AG08396 (cell line): ENCODE measurements around the gene SLC22A23.

Experiments used
- DNase-seq: peaks from one replicate; pipeline ENCODE4 v3.0.0; 2012; ENCODE audit warnings: low spot score, mixed read lengths

The SLC22A23 gene

DNA sequence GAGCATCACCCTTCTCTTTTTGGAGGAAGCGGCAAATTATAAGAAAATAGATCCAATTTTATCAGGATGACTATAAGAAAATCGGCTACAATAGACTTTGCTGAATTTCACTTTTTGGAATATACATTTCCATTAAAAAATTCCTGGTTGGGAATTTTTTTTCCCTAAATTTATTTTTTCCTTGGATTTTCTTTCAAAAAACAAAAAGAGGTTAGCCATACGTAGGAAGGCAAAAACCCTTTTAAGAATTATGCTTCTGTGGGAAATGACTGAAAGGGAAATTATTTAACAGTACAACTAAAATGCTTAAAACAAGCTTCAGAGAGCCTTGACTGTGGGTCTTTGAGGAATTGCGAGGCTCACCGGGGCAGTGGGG, 86.9 kb downstream of the SLC22A23 start:
- no peak for DNase-seq

GRCh38 chr6:3368685-3369084, 88.2 kb downstream of the SLC22A23 start:
- DNase-seq: no peak

DNA sequence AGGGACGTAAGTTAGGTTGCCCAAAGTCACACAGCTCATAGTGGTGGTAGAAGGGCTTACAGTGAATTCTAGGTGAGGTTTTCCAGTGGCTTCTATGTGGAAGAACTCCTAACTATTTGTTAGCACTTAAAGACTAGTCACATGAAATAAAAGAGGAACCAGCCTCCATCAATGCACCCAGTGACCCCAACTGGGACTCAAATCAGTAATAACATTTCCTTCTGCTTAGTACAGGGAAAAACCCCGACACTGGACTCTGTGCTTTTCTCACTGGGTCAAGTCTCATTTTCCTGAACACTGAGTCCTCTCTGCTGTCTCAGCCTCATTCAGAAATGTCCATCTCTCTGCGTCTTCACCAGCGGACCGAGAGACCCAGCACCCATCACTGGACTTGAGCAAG, 89.2 kb downstream of the SLC22A23 start:
- DNase-seq: no peak

DNA sequence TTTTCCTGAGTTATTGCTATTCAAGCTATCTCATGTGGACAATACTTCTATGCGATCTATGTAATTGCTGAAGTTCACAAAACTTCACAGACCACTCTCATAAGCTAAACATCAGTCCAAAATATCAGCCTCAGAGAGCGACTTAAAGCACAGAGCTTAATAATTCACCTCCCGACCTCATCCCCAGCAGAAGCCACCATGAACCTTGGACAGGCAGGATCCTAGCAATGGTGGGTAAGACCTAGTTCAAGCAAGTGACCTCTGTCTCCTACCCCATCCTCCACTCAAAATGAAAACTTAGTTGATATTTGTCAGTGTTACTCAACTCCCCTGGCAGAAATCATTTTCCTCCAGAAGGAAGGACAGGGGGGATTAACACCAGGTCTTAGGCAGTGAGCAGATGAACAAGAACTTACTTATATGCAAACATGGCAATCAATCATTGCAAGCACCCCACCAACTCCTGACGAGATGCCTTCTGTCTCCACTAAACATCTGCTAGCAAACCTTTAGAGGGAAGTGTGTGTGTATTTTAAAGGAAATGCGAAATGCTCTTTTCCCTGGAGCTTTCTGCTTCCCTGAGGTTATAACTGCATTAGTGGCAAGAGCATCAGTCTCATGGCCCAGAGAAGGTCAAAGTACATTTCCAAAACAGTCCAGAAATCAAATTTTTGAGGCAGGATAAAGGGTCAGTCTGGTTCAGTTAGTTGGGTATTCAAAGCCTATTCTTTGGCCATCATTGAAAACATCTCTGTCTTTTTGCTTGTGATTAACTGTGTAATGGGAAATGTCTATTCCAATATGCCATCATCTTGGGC, 90.0 kb downstream of the SLC22A23 start:
- DNase-seq: no peak

DNA sequence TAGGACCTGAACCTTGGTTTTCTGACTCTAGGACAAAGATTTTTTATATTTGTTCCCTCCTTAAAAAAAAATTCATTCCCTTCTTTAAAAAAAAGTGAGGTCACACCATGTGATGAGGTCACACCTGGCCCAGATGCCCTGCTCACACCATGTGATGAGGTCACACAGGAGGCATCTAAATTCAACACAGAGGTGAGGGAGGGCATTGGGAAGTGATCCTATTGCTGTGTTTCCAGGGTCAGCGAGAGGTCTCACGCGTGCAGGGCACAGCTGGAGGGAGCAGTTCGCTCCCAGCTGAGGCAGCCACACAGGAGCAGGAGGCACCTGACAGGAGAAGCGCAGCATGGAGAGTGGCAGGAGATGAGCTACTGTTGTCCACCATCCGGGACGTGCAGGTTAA, 92.5 kb downstream of the SLC22A23 start:
- DNase-seq: no peak

DNA sequence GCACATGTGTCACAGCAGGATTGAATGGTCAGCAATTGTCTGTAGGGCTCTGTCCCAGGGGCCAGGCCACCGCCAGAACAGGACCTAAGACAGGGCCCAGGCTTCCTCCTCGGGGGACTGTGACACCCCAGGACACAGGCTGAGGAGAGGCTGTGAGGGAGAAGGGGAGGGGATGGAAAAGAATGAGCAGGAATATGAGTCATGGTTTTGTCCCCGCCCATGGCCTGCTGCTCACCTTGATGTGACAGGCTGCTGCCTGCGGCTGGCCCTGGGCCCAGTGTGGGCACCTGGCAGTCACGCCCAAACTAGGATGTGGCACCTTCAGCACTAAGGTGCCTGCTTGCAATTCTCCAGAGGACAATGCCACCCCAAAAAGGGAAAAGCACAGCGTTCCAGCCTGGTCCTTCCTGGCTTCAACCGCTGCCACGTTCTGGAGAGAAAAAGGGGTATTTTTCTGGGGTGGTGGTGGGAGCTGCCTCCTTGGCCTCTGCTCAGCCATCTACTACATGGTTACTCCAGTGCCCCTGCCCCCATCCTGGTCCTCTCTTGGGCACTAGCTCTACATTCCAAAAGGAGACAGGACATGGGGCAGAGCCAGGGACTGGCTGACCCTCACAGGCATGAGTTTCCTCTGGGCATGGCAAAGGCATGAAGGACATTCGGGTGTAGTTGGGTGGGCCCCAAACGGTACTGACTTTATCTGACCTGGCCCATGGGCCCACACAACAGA, 93.4 kb downstream of the SLC22A23 start:
- no peak for DNase-seq

DNA sequence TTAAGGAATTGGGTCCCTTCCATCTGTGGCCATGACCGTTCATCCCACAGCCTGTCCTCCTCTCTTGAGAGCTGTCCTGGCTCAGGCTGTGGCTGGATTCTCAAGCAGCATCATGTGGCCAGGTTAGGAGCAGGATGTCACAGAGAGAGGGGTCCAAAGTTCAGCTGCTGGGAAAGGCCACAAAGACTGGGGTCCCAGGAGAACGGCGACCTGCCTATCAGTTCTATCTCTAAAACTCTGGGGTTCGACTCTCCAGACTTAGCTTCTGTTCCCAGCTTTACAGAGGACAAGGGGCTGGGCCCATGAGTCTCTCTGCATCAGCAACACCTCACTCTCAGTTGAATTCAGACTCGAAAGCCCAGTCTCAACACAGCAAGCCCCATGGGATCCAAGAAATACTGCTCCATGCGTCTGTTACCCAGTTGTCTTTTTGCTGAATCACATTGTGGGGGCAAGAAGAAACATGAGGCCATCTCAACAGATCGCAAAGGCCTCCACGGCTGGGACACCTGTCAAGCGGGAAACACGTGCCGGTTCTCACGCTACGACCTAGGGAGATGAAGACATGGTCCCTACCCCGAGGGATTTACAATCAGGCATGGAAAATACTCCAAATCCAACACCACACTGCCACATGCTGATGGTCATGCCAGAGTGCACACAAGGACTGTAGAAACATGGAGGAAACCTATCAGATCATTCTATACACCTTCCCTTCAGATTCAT, 95.4 kb downstream of the SLC22A23 start:
- no peak for DNase-seq

GRCh38 chr6:3360727-3361045, 96.2 kb downstream of the SLC22A23 start:
- DNase-seq: no peak

DNA sequence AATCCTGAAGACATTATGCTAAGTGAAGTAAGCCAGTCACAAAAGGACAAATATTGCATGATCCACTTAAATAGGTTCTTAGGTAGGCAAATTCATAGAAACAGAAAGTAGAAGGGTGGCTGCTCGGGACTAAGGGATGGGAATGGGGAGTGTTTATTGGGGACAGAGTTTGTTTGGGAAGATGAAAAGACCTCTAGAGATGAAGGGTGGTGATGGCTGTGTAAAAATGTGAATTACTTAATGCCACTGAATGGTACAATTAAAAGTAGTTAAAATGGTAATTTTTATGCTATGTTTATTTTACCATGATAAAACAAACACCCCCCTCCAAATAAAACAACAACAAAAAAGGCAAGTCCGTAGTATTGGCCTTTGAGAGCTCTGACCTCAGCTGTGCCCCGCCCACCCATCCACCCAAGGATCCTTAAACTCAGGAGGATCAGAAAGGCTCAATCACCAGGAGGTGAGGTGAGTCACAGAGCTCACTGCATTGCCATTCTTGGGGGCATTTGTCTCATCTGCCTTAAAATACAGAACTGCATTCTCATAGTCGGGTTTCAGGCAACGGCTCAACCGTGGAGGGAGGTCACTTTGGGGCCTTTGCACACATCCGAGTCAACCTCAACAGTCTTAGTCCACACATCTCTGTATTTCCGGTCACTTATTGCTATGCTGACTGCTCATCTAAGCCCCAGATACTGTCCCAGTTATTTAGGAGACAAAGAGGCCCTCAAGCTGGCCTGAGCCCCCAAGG, 96.7 kb downstream of the SLC22A23 start:
- DNase-seq: no peak

DNA sequence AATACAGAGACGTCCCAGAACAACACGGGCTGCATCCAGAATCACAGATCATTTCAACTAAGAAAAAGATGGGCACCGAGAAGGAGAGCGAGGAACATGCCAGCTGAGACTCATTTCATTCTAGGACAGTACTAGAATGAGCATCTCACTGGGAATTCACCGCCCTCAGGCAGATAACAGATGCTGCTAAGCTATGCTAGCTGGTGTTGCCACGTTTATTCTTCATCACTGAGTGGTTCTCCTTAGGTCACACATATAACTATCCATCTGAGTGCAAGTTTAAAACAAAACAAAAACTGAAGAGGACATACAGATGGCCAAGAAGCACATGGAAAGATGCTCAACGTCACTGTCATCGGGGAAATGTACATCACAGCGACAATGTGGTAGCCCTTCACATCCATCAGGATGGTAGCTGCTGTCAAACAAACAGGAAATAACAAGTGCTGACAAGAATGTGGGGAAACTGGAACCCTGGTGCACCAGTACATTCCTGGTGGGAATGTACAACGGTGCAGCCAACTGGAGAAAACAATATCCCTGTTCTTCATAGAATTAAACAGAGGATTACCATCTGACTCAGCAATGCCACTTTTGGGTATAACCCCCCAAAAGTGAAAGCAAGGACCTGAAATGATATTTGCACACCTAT, 97.6 kb downstream of the SLC22A23 start:
- DNase-seq: no peak

DNA sequence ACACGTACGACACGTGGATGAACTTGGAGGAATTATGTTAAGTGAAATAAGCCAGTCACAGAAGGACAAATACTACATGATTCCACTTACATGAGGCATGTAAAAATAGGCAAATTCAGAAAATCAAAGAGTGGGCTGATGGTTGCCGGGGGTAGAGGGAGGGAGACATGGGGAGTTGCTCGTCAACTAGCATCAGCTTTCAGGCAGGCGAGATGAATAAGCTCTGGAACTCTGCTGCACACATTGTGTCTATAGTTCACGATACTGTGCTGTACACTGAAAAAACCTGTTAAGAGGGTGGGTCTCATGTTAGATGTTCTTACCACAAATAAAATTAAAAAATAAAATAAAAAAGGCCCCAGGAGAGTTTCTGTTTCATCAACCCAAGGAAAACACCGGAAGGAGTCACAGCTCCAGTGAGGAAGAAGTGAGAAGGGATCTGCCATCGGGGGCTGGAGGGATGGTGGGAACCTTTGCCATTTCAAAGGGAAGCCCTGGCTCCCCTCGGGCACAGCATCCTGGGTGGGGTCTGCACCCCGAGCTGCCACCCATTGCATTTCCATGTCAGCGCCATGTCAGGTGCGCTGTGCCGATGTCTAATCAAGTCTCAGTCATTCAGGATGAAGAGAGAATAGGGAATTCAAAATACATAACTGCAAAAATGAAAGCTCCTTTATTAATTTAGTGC, 98.3 kb downstream of the SLC22A23 start:
- no peak for DNase-seq

DNA sequence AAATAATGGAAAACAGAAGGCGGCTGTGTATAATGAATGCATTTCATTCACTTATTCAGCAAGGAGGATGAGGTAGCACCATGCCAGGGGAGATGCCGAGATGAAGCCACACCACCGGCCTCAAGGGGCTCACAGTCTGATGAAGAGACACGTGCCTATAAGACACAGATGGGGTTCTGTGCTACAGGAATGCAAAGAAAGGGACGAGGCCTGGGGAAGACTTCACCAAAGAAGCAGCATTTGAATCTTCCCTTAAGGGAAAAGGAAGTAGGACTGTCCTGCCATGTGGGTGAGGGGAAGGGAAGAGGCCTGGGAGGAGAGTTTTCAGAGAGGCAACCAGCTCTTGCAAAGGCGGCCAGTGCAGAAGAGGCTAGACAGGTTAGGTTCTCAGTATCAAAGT, 99.2 kb downstream of the SLC22A23 start:
- DNase-seq: no peak

DNA sequence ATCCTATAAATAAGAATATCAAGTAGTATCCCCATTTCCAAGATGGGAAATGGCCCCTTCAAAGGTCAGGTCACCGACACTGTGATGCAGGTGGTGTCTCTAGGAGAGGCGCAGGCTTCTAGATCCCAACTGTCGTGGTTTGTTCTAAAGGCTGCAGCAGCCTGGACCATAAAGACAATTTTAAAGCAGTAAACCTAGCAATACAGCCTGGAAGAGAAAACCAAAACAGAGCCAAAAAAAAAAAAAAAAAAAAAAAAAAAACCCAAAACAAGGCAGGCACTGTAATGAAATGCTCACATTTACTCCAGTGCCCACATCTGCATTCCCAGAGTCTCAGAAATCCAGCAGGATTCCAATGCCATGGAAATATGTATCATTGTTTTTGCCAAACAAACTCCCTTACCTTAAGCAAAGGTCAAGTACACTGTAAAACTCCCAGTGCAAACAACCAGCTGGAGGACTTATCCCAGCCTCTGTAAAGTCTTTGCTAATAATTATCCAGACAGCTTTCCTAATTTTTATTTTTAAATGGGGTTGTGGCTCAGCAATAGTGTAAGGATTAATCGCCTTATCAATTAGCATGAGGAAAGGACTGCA, 99.9 kb downstream of the SLC22A23 start:
- DNase-seq: no peak

DNA sequence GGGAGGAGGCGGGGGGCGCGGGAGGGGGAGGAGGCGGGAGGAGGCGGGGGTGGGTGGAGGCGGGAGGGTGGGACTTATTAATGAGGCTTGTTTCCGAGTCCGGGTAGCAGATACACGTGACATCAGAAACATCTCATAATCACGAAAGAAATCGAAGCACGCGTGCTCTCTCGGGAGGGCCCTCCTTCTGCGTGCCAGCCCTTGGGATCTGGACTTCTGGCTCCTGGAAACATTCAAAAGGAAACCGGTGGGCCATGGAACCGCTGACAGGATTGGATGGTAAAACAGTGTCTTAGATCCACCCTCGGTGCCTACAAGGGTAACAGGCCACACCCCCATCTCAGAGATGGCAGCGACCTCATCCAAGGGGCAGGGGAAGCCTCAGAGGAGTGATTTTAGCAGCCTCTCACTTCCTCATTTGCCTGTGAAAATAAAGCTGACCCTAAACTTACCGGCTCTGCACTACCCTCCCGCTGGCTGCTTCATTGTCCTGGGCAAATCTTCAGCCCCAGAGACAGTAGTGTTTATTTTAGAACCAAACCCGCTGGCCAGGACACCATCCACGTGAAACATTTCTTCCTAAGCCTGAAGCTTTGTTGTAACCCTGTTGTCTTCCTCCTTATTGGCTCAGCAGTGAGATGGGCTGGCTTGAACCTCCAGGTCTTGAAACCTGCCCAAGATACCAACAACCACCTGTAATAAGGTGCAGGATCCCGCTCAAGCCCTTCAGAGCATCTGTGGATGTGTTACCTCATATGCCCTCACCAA, 100.6 kb downstream of the SLC22A23 start:
- DNase-seq: peak; percentile 65

GRCh38 chr6:3355358-3356055, 101.3 kb downstream of the SLC22A23 start:
- DNase-seq: peak; percentile 33

DNA sequence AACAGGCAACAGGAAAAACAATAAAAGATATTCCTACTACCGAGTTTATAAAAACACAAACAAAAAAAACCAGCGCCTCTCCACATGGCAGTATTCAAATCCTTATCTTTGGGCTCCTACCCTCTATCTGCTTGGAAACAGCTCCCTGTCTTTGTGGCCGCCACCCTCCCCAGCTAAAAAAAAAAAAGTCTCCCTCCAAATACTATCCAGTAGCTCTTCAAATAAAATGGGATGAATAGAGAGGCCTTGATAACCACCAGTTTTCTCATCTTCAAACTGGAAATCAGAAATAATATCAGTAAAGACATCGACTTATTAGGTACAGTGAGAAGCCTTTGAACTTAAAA, 101.9 kb downstream of the SLC22A23 start:
- DNase-seq: no peak

- no peak for DNase-seq
These were observed 102.9 kb downstream of the SLC22A23 start for GRCh38 chr6:3353939-3354338.

- DNase-seq: no peak
These were observed 103.5 kb downstream of the SLC22A23 start for GRCh38 chr6:3353213-3353903.

GRCh38 chr6:3352678-3353077, 104.2 kb downstream of the SLC22A23 start:
- DNase-seq: no peak
